Breast epithelium (tissue), 4 donors: Measurements from ENCODE around the gene PPIG. TPM values are rescaled to one million over a fixed set of nuclear protein-coding genes. Genes with fewer than 3 reads are reported as not detected.
"Not testable (repeated sequence)": the region's sequence is repeated elsewhere in the genome, so short reads cannot be mapped to it uniquely, and the experiment has no call there.

Source experiments
- DNase-seq, 2 donors: peaks; one replicate each; pipeline ENCODE4 v3.0.0-alpha.2; 2019; ENCODE audit warnings: low spot score in 2 of 2
- H3K27ac ChIP-seq, 2 donors: fragments of 200-600 bp; sonication (generic) in 1 of 2; one replicate each; pipeline ENCODE4 v1.5.1; 2016 to 2019; ENCODE audit warnings: mild to moderate bottlenecking in 1 of 2
- H3K27me3 ChIP-seq, 2 donors: fragments of 200-600 bp; sonication (generic) in 1 of 2; one replicate each; pipeline versions ENCODE4 v1.5.1 to v1.6.0; 2017 to 2019; ENCODE audit warnings: control low read depth in 1 of 2, mild to moderate bottlenecking in 1 of 2
- H3K36me3 ChIP-seq: fragments of 200-600 bp; one replicate; pipeline ENCODE4 v1.5.1; 2019
- H3K4me1 ChIP-seq, 2 donors: fragments of 200-600 bp; sonication (generic); one replicate each; pipeline ENCODE4 v1.5.1; 2016 to 2019; ENCODE audit warnings: control low read depth in 1 of 2
- H3K4me3 ChIP-seq, 3 donors: fragments of 200-600 bp; sonication (generic); 1 replicate in 2 of 3; 2 replicates in 1 of 3; pipeline ENCODE4 v1.5.1; 2016 to 2019; ENCODE audit warnings: mild to moderate bottlenecking in 3 of 3, moderate library complexity in 2 of 3
- H3K9me3 ChIP-seq, 2 donors: fragments of 200-600 bp; sonication (generic) in 1 of 2; one replicate each; pipeline ENCODE4 v1.5.1; 2016 to 2019; ENCODE audit warnings: control low read depth in 1 of 2
- CTCF ChIP-seq, 3 donors: fragments of 450-650 bp; IDR thresholded peaks; one replicate each; pipeline ENCODE4 v1.5.1; 2016 to 2017; ENCODE audit warnings: antibody characterized with exemption in 3 of 3, mild to moderate bottlenecking in 3 of 3, moderate library complexity in 3 of 3
- POLR2A ChIP-seq: fragments of 450-650 bp; IDR thresholded peaks from one replicate; pipeline ENCODE4 v1.6.1; 2016; ENCODE audit warnings: antibody characterized with exemption, mild to moderate bottlenecking, moderate library complexity
- POLR2AphosphoS5 ChIP-seq, 3 donors: sonication (generic); formaldehyde crosslinking; IDR thresholded peaks; one replicate each; pipeline ENCODE4 v1.6.1; 2017; ENCODE audit warnings: antibody characterized with exemption in 3 of 3
- intact Hi-C: fragments of 100-400 bp; cut with DNase I; formaldehyde crosslinking; loops from one replicate; pipeline ENCODE4 v1.15.1; 2023; ENCODE audit warnings: low total_unique reads
- total RNA-seq, 3 donors: library from RNA; depleted of rRNA; stranded (reverse); fragments of >200 nt; gene quantifications; one replicate each; pipeline ENCODE4 v1.1.0, GENCODE V29; 2016

PPIG gene
- total RNA-seq, 3 donors from 2014 or later: 35.5 to 67.9 (median 50.1) TPM

- Histone ChIP-seq H3K9me3 (no peaks in the 10 kb centered on the region), H3K27ac (no peak overlapping the region), H3K4me3 (no peak overlapping the region), H3K27me3 (no peaks in the 10 kb centered on the region), H3K4me1 (peaks cover 0 to 5% of the 10 kb centered on the region in 2 donors), H3K36me3 (no peaks in the 10 kb centered on the region)
- DNase-seq: no peak
- TF ChIP-seq POLR2AphosphoS5 (IDR thresholded peaks at IDR 0.05): no peak
- TF ChIP-seq POLR2A: no peak
- no peak for TF ChIP-seq CTCF (IDR thresholded peaks at IDR 0.05)
- intact Hi-C loops: no loop called here
Observed at GRCh38 chr2:169571571-169571970, 12.6 kb upstream of the PPIG start.

GRCh38 chr2:169572189-169572588 is 12.0 kb upstream of the PPIG start:
- DNase-seq: no peak
- no peaks in the 10 kb centered on the region for H3K27me3 ChIP-seq
- H3K36me3 ChIP-seq: no peaks in the 10 kb centered on the region
- no peak for TF ChIP-seq POLR2A
- no peak for TF ChIP-seq POLR2AphosphoS5 (IDR thresholded peaks at IDR 0.05)
- no peak for TF ChIP-seq CTCF (IDR thresholded peaks at IDR 0.05)
- peaks cover 0 to 5% of the 10 kb centered on the region in 2 donors for H3K4me1 ChIP-seq
- intact Hi-C loops: no loop called here
- H3K27ac ChIP-seq: no peak overlapping the region
- H3K9me3 ChIP-seq: no peaks in the 10 kb centered on the region
- H3K4me3 ChIP-seq: no peak overlapping the region

- Histone ChIP-seq H3K36me3 (no peaks in the 10 kb centered on the region), H3K27me3 (no peaks in the 10 kb centered on the region), H3K9me3 (no peaks in the 10 kb centered on the region), H3K4me3 (peak overlapping the region; percentile 53 to 70 (median 61)), H3K27ac (no peak overlapping the region), H3K4me1 (peaks cover 0 to 5% of the 10 kb centered on the region in 2 donors)
- TF ChIP-seq POLR2AphosphoS5 (IDR thresholded peaks at IDR 0.05): no peak
- no peak for TF ChIP-seq POLR2A
- no peak for TF ChIP-seq CTCF (IDR thresholded peaks at IDR 0.05)
- DNase-seq: no peak
- intact Hi-C loops: no loop called here
Observed at GRCh38 chr2:169572821-169573159, 11.4 kb upstream of the PPIG start.

- Histone ChIP-seq H3K27me3 (no peaks in the 10 kb centered on the region), H3K27ac (peak within 1 kb of the TSS; percentile 45 to 56), H3K4me1 (peaks cover 0 to 5% of the 10 kb centered on the region in 2 donors), H3K9me3 (no peaks in the 10 kb centered on the region), H3K36me3 (no peaks in the 10 kb centered on the region), H3K4me3 (peak within 1 kb of the TSS; percentile 53 to 70 (median 61))
- intact Hi-C loops: no loop called here
- peak; percentile 69 to 80 for DNase-seq
- TF ChIP-seq POLR2AphosphoS5 (IDR thresholded peaks at IDR 0.05) (peak; percentile 55 to 75 (median 61)), POLR2A (no peak)
Observed at GRCh38 chr2:169573160-169573973, 10.8 kb upstream of the PPIG start, which contains the start of gene FASTKD1. Gene FASTKD1, minus strand, starts transcription at chr2:169573865. Its CDS starts 1,836 bp downstream, at chr2:169572029.

GRCh38 chr2:169573974-169574299 is 10.2 kb upstream of the PPIG start:
- Histone ChIP-seq H3K27ac (peak overlapping the region in 1 of 2 donors; percentile 45), H3K4me3 (peak overlapping the region; percentile 53 to 70 (median 61)), H3K36me3 (no peaks in the 10 kb centered on the region), H3K9me3 (no peaks in the 10 kb centered on the region), H3K27me3 (no peaks in the 10 kb centered on the region), H3K4me1 (peaks cover 0 to 5% of the 10 kb centered on the region in 2 donors)
- no peak for DNase-seq
- no peak for TF ChIP-seq POLR2AphosphoS5 (IDR thresholded peaks at IDR 0.05)
- no peak for TF ChIP-seq CTCF (IDR thresholded peaks at IDR 0.05)
- TF ChIP-seq POLR2A: no peak
- intact Hi-C loops: no loop called here

- H3K27me3 ChIP-seq, H3K4me1 ChIP-seq, H3K4me3 ChIP-seq, intact Hi-C loops, DNase-seq, H3K9me3 ChIP-seq, H3K27ac ChIP-seq, H3K36me3 ChIP-seq: not testable (repeated sequence)
Observed at GRCh38 chr2:169574539-169574938, 9.6 kb upstream of the PPIG start.

GRCh38 chr2:169575264-169575663 is 8.9 kb upstream of the PPIG start:
- H3K9me3 ChIP-seq, DNase-seq, H3K27me3 ChIP-seq, H3K4me1 ChIP-seq, intact Hi-C loops, H3K27ac ChIP-seq, H3K36me3 ChIP-seq, H3K4me3 ChIP-seq: not testable (repeated sequence)
